Measurements from ENCODE around the gene HTT. TPM values are rescaled to one million over a fixed set of nuclear protein-coding genes. Genes with fewer than 3 reads are reported as not detected.

Gene HTT
- total and polyA plus RNA-seq, 10 donors, result 10.0 to 124 (median 84.4) TPM

GRCh38 chr4:3229328-3229727 lies 154.8 kb downstream of the HTT start:
- Histone ChIP-seq H3K9me3 (no peaks in the 10 kb centered on the region), H3K4me1 (peaks cover 0 to 26% (median 10%) of the 10 kb centered on the region in 6 donors), H3K36me3 (peaks cover 6 to 96% (median 83%) of the 10 kb centered on the region in 6 donors), H3K27ac (no peak overlapping the region), H3K4me3 (no peak overlapping the region), H3K27me3 (replicated peaks in 1 of 7) (no peaks in the 10 kb centered on the region)
- DNase-seq, result no peak
- WGBS, 5 donors, result 97 to 98% (median 98%) methylated on average over 9 of the region's 9 CpGs
- no peak for TF ChIP-seq POLR2AphosphoS5 (IDR thresholded peaks at IDR 0.05)
- no peak for TF ChIP-seq POLR2A (IDR thresholded peaks at IDR 0.05)
- TF ChIP-seq CTCF (IDR thresholded peaks at IDR 0.05 in 8 of 11, conservative IDR thresholded peaks at IDR 0.05 in 3 of 11), result no peak
- intact Hi-C loops (cut with DNase I; ENCODE audit: low total_unique reads), result no loop called here

- DNase-seq, result peak; percentile 59
- no peak overlapping the region for H3K4me3 ChIP-seq
- intact Hi-C loops (cut with DNase I; ENCODE audit: low total_unique reads), result no loop called here
- H3K9me3 ChIP-seq, result no peaks in the 10 kb centered on the region
- no peak for TF ChIP-seq CTCF (IDR thresholded peaks at IDR 0.05 in 8 of 11, conservative IDR thresholded peaks at IDR 0.05 in 3 of 11)
- TF ChIP-seq POLR2AphosphoS5 (IDR thresholded peaks at IDR 0.05), result no peak
- no peak for TF ChIP-seq POLR2A (IDR thresholded peaks at IDR 0.05)
- no peaks in the 10 kb centered on the region for H3K27me3 ChIP-seq (replicated peaks in 1 of 7)
- H3K27ac ChIP-seq, result no peak overlapping the region
- peaks cover 0 to 19% (median 10%) of the 10 kb centered on the region in 6 donors for H3K4me1 ChIP-seq
- peaks cover 6 to 96% (median 82%) of the 10 kb centered on the region in 6 donors for H3K36me3 ChIP-seq
- 95 to 98% (median 96%) methylated on average over 15 to 17 of the region's 17 CpGs for WGBS, 5 donors
Measured at GRCh38 chr4:3229964-3230363, 155.5 kb downstream of the HTT start.

GRCh38 chr4:3231471-3231870 lies 157.0 kb downstream of the HTT start:
- DNase-seq, result no peak
- intact Hi-C loops (cut with DNase I; ENCODE audit: low total_unique reads), result no loop called here
- Histone ChIP-seq H3K27me3 (replicated peaks in 1 of 7) (no peaks in the 10 kb centered on the region), H3K4me3 (no peak overlapping the region), H3K4me1 (peaks cover 0 to 6% (median 3%) of the 10 kb centered on the region in 6 donors), H3K27ac (no peak overlapping the region), H3K36me3 (peaks cover 6 to 96% (median 87%) of the 10 kb centered on the region in 6 donors), H3K9me3 (no peaks in the 10 kb centered on the region)
- WGBS, 5 donors, result 79 to 90% (median 84%) methylated on average over 5 to 9 of the region's 9 CpGs
- TF ChIP-seq POLR2A (IDR thresholded peaks at IDR 0.05) (no peak), POLR2AphosphoS5 (IDR thresholded peaks at IDR 0.05) (peak in 1 of 3 donors; percentile 7), CTCF (IDR thresholded peaks at IDR 0.05 in 8 of 11, conservative IDR thresholded peaks at IDR 0.05 in 3 of 11) (no peak)

- no peaks in the 10 kb centered on the region for H3K27me3 ChIP-seq (replicated peaks in 1 of 7)
- DNase-seq, result no peak
- H3K27ac ChIP-seq, result no peak overlapping the region
- no peak overlapping the region for H3K4me3 ChIP-seq
- peaks cover 6 to 96% (median 91%) of the 10 kb centered on the region in 6 donors for H3K36me3 ChIP-seq
- TF ChIP-seq POLR2A (IDR thresholded peaks at IDR 0.05), result no peak
- TF ChIP-seq CTCF (IDR thresholded peaks at IDR 0.05 in 8 of 11, conservative IDR thresholded peaks at IDR 0.05 in 3 of 11), result no peak
- TF ChIP-seq POLR2AphosphoS5 (IDR thresholded peaks at IDR 0.05), result no peak
- 90 to 96% (median 93%) methylated on average over 16 of the region's 16 CpGs for WGBS, 5 donors
- intact Hi-C loops (cut with DNase I; ENCODE audit: low total_unique reads), result no loop called here
- peaks cover 0 to under 1% (median under 1%) of the 10 kb centered on the region in 6 donors for H3K4me1 ChIP-seq
- H3K9me3 ChIP-seq, result no peaks in the 10 kb centered on the region
Measured at GRCh38 chr4:3232001-3232400, 157.5 kb downstream of the HTT start.

Data from spleen (tissue), 11 donors.